Activated CD4-positive, alpha-beta memory T cell treated with anti-CD3 and anti-CD28 coated beads, Interleukin-2, amount 10 ng/mL, durations not matched to agents 7 days and 5 days (primary cell): ENCODE measurements around the gene GFRA1. TPM values are rescaled to one million over a fixed set of nuclear protein-coding genes. Genes with fewer than 3 reads are reported as not detected.

ENCODE experiments used
- CTCF ChIA-PET: fragments of 350-600 bp; sonication (Branson Sonifier 250); formaldehyde crosslinking; loops from one replicate; lab custom pipeline; 2021; ENCODE audit warnings: antibody characterized with exemption, inconsistent platforms; lab: Charles Lee
- POLR2A ChIA-PET: fragments of 350-600 bp; sonication (Branson Sonifier 250); formaldehyde crosslinking; loops from one replicate; lab custom pipeline; 2021; ENCODE audit warnings: antibody characterized with exemption; lab: Charles Lee
- DNase-seq: peaks from one replicate; pipeline ENCODE4 v3.0.0-alpha.2; 2020
- H3K27ac Mint-ChIP-seq: one replicate; pipeline ENCODE4 v1.8.0; 2021; ENCODE audit warnings: mild to moderate bottlenecking, mixed read lengths
- H3K27me3 Mint-ChIP-seq: one replicate; pipeline ENCODE4 v1.8.0; 2021; ENCODE audit warnings: mixed read lengths
- H3K36me3 Mint-ChIP-seq: one replicate; pipeline ENCODE4 v1.8.0; 2021; ENCODE audit warnings: low read depth, mixed read lengths
- H3K4me1 Mint-ChIP-seq: one replicate; pipeline ENCODE4 v1.8.0; 2021; ENCODE audit warnings: mixed read lengths
- H3K4me3 Mint-ChIP-seq: one replicate; pipeline ENCODE4 v1.8.0; 2021; ENCODE audit warnings: mild to moderate bottlenecking, mixed read lengths
- H3K9me3 Mint-ChIP-seq: one replicate; pipeline ENCODE4 v1.8.0; 2021; ENCODE audit warnings: mixed read lengths
- total RNA-seq, 2 experiments: library from RNA; stranded (reverse); gene quantifications; one replicate each; pipeline ENCODE4 v1.2.3, GENCODE V29; 2021

Gene GFRA1
- total RNA-seq, 2 experiments from 2014 or later = not detected

DNA sequence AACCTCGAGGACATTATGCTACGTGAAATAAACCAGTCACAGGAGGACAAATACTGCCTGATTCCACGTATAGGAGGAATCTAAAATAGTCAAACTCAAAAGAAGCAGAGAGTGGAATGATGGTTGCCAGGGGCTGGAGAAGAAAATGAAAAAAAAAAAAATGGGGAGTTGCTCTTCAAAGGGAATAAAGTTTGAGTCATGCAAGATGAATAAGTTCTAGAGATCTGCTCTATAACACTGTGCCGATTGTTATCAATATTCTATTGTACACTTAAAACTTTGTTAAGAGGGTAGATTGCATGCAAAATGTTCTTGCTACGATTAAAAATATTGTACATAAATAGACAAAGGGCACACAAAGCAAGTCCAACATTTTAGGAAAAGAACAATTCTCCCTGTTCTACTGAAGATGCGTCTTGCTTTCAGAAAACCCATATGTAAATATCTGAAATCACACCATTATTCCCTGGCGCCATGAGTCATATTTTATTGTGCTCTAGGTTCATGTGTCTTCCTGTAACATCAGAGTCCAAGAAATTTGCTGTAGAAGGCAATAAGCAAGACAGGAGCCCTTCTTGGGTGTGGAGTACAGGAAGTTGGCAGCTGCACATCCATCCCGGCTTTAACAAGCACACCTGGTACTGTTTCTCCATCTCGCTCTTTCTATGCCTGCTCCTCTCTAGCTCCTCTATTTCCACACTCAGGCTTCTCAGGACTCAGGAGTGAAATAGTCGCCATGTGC is 145.9 kb downstream of the GFRA1 start:
- no peaks in the 10 kb centered on the region for H3K4me1 Mint-ChIP-seq
- H3K27ac Mint-ChIP-seq = no peak overlapping the region
- H3K4me3 Mint-ChIP-seq = no peak overlapping the region
- no peaks in the 10 kb centered on the region for H3K36me3 Mint-ChIP-seq
- ChIA-PET POLR2A (no interaction called here), CTCF (no interaction called here)
- H3K27me3 Mint-ChIP-seq = no peaks in the 10 kb centered on the region
- H3K9me3 Mint-ChIP-seq = no peaks in the 10 kb centered on the region
- DNase-seq = no peak

DNA sequence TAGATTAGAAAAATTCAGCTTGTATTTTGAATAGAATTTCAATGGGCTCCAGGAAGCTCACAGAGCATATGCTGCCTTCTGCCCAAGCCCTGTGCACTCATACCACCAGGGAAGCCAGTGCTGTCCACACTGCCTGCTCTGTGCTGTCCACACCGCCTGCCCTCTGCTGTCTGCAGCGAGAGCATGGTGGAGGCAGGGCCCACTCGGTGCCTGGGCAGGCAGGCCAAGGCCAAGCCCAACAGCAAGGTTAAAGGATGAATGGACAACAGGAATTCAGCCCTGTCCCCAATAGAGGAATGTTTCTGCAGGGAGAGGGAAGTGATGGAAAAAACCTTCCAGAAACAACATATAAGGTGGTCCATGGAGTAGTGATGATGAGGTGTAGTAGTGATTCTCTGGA is 146.8 kb downstream of the GFRA1 start:
- Mint-ChIP-seq H3K4me3 (no peak overlapping the region), H3K27ac (no peak overlapping the region), H3K27me3 (no peaks in the 10 kb centered on the region), H3K36me3 (no peaks in the 10 kb centered on the region), H3K9me3 (no peaks in the 10 kb centered on the region), H3K4me1 (no peaks in the 10 kb centered on the region)
- ChIA-PET CTCF (no interaction called here), POLR2A (no interaction called here)
- no peak for DNase-seq

DNA sequence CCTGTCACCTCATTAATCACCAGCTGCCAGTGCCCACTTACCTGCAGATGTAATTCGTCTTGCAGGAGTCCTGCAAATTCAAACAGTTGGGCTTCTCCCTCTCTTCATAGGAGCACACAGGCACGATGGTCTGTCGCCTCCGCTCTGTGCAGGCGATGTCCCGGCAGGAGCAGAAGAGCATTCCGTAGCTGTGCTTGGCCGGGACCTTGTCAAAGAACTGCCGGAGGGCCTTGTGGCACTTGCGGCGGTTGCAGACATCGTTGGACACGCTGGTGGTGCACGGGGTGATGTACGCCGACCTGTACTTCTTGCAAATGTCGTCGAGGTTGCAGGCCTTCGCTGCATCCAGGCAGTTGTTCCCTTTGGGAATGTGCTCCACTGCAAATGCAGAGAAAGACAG is 147.8 kb downstream of the GFRA1 start:
- H3K9me3 Mint-ChIP-seq = no peaks in the 10 kb centered on the region
- H3K4me1 Mint-ChIP-seq = no peaks in the 10 kb centered on the region
- no peak for DNase-seq
- ChIA-PET CTCF (no interaction called here), POLR2A (no interaction called here)
- H3K27me3 Mint-ChIP-seq = no peaks in the 10 kb centered on the region
- H3K27ac Mint-ChIP-seq = no peak overlapping the region
- H3K4me3 Mint-ChIP-seq = no peak overlapping the region
- H3K36me3 Mint-ChIP-seq = no peaks in the 10 kb centered on the region

DNA sequence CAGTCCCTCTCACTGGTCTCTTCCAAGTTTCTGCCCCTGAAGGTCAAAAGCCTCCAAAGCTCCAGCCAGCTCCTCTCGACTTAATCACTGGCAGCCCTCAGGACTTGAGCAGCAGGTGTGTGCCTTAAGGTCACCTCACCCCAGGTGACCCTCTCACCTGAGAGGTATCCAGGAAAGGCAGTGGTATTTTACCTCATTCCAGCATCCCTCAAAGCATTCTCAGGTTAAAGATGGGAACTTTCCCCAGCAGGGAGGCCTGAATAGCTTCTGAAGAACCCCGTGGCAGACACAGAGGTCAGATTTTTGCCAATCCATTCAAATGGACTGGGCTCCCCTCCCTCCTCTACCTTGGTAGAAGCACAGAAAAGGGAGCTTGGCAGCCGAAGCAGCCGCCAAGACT is 148.2 kb downstream of the GFRA1 start:
- Mint-ChIP-seq H3K27ac (no peak overlapping the region), H3K27me3 (no peaks in the 10 kb centered on the region), H3K36me3 (no peaks in the 10 kb centered on the region), H3K4me1 (no peaks in the 10 kb centered on the region), H3K4me3 (no peak overlapping the region), H3K9me3 (no peaks in the 10 kb centered on the region)
- DNase-seq = no peak
- POLR2A ChIA-PET = no interaction called here
- CTCF ChIA-PET = no interaction called here

DNA sequence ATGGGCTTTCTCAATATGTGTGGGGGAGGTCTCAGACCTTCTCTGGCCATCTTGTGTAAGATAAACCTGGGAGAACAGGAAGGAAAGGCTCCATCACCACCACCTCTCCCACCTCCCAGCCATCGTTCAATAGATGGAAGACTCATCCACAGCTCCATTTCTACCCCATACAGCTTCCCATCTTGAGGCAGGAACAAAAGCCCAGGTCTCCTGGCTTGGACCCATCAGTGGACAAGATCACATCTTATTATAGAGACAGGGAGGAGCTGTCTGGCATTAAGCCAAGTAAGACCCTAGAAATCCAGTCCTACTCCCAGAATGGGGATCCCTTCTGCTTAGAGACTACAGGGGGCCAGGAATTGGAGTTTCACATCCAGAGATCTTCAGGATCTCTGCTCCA is 150.3 kb downstream of the GFRA1 start:
- DNase-seq = no peak
- Mint-ChIP-seq H3K4me1 (no peaks in the 10 kb centered on the region), H3K36me3 (no peaks in the 10 kb centered on the region), H3K4me3 (no peak overlapping the region), H3K9me3 (peaks cover 5% of the 10 kb centered on the region), H3K27ac (no peak overlapping the region), H3K27me3 (no peaks in the 10 kb centered on the region)
- ChIA-PET POLR2A (no interaction called here), CTCF (no interaction called here)

DNA sequence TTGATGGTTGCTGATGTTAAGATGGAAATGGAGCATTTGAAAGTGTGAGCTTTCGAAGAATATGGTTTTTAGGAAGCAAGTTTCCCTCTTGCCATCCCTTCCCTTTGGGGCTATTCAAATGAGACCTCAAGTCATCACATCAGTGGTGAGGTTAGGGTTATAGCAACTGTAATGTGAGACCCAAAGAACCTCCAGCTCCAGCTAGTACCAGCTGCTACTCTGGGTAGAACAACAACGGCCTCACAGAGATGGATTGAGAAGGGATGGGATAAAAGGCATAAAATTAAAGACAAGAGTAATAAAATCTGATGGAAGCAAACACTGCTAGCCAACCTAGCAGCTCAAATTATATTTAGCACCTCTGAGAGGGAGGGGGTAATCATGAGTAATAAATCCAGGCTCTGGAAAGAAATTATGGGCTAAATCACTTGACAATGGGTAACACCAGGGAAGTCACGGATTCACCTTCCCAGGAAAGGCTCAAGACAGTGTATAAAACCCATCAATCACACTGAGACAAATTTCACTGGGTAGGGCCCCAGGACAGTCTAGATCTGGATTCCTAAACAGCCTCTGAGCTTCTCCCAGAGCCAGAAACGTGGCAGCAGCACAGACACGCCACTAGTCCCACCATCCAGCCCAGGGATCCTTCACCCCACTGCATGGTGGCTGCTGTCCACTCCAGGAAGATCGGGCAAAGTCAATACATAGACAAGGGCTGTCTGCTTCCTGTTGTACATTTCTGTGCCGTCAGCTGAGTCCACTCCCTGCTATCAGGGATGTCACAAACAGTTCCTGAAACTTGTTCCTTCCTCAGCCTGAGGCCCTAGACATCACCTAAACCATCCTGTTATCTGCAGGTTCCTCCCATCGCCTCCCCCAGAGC is 151.1 kb downstream of the GFRA1 start:
- POLR2A ChIA-PET = no interaction called here
- Mint-ChIP-seq H3K4me3 (no peak overlapping the region), H3K36me3 (no peaks in the 10 kb centered on the region), H3K9me3 (peaks cover 5% of the 10 kb centered on the region), H3K27ac (no peak overlapping the region), H3K27me3 (no peaks in the 10 kb centered on the region), H3K4me1 (no peaks in the 10 kb centered on the region)
- no peak for DNase-seq
- CTCF ChIA-PET = no interaction called here

DNA sequence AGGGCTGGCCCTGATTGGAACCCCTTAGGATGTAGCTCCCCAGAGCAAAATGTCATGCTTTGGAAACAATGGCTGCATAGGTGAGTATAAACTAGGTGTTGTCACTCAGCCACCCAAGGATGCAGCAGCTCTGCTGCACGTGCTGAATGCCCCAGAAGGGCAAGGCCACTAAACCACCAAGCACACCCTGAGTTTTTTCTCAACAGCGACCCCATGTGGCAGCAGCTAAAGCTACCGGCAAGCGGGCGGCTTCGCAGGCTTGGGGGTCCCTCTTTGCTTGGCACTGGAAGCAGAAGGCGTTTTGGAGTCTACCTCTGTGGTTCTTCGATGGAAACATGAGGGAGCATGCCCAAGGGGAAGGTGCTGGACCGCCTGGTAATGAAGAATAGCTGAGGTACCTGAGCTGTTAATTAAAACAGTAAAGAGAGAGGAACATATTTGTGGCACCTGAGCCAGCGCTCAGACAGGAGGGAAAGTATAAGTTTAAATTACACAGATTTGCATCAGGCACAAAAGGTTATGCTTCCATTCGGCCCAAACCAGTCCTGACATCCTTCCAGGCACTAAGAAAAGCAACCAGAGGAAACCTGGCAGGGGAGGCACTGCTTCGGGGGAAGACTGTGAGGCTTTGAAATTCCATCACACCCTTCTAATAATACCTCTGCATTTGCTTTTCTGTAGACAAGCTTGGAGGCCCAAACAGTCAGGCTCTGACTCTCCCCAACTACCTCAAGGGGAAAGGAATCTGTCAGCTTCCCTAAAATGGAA is 152.1 kb downstream of the GFRA1 start:
- no peak for DNase-seq
- H3K27me3 Mint-ChIP-seq = no peaks in the 10 kb centered on the region
- no peak overlapping the region for H3K4me3 Mint-ChIP-seq
- no peaks in the 10 kb centered on the region for H3K36me3 Mint-ChIP-seq
- no peaks in the 10 kb centered on the region for H3K4me1 Mint-ChIP-seq
- ChIA-PET POLR2A (no interaction called here), CTCF (no interaction called here)
- no peak overlapping the region for H3K27ac Mint-ChIP-seq
- H3K9me3 Mint-ChIP-seq = peaks cover 5% of the 10 kb centered on the region

DNA sequence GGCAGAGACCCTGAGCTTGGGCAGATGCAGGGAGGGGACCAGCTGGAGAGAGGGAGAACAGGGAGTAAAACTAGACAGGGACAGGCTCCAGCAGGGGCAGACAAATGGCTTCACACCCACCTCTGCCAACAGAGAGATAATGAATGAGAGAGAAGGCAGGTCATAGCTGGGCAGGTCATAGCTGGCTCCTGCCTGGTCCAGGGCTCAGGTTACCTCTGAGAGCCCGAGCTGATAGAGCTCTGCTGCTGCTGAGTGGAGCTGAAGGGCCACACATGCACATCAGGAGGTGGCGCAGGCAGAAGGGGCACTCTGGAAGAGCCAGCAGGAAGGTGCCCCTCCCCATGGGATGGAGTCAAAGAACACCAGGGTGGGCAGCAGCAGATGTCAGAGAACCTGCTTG is 154.2 kb downstream of the GFRA1 start:
- no peak overlapping the region for H3K27ac Mint-ChIP-seq
- ChIA-PET CTCF (no interaction called here), POLR2A (no interaction called here)
- H3K4me3 Mint-ChIP-seq = no peak overlapping the region
- H3K27me3 Mint-ChIP-seq = no peaks in the 10 kb centered on the region
- H3K9me3 Mint-ChIP-seq = peaks cover 5% of the 10 kb centered on the region
- no peaks in the 10 kb centered on the region for H3K4me1 Mint-ChIP-seq
- DNase-seq = no peak
- H3K36me3 Mint-ChIP-seq = no peaks in the 10 kb centered on the region

DNA sequence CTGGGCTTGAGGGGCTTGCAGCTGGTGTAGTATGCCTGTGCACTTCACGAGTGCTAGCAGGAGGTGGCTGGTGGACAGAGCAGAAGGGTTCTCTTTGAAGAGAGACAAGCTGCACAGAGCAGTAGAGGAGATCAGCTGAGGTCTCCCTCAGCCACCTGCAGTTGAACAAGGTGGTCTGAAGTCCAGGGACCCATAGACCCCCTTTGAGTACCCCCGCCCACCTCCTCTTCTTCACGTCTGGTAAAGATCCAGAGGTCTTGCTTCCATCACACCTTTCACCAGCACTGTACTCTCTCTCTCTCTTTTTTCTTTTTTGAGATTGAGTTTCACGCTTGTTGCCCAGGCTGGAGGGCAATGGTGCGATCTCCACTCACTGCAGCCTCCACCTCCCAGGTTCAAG is 157.2 kb downstream of the GFRA1 start:
- Mint-ChIP-seq H3K36me3 (no peaks in the 10 kb centered on the region), H3K4me1 (no peaks in the 10 kb centered on the region), H3K9me3 (peaks cover 5% of the 10 kb centered on the region), H3K4me3 (no peak overlapping the region), H3K27ac (no peak overlapping the region), H3K27me3 (no peaks in the 10 kb centered on the region)
- POLR2A ChIA-PET = no interaction called here
- CTCF ChIA-PET = no interaction called here
- DNase-seq = no peak

DNA sequence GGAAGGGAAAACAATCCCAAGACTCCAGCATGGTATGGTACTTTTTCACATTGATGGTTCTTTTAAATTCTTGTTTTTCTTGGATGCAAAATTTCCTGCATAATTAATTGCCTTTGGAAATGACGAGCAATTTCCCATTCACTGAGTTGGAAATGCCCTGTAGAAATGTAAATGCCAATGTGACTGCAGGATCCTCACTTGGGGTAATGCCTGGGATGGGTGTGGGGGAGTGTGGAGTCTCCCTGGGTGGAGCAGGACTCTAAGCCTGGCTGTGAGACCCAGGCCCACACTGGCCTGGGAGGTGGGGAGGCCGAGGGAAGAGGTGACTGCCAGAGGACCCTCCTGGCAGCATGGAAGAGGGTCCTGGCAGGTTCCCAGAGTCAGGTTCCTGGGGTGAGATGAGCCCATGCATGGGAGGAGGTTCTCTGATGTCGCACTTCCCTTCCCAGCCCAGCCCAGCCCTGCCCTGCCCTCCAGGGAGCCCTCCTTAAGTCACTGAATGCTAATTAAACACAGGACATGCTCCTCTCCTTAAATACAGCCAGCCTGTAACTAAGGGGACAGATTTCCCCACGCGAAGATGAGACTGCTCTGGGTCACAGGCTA is 157.9 kb downstream of the GFRA1 start:
- Mint-ChIP-seq H3K36me3 (no peaks in the 10 kb centered on the region), H3K27me3 (no peaks in the 10 kb centered on the region)

DNA sequence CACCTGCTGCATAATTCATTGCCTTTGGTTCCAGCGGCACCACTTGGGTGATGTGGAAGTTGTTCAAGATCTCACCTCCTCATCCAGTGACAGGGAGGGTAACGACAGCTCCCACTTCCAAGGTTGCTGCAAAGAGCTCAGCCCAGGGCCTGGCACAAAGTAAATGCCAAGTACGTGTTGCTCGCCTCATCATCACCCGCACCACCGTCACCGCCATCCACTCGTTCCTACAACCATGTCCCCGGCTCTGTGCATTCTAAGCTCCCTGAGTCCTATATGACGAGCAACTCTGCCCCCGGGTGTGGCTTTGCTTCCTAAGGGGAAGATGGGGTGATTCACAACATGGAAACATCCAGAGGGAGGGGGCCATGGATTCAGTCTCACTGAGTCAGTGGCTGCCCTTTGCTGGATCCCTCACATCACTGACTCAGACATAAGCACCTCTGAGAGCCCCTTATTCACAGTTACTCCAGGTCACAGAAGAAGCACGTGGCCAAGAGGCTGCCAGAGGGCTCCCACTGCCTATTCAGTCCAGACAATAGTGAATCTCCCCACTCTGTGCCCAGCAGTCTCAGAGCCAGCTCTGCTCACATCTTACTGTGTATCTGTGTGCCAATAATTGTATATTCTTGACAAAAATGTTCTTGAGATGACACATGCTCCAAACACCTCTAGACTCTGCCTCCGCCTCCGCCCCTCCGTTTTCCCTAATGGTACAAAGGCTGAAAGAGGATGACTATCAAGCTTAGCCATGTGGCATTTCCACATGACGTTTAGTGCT is 159.1 kb downstream of the GFRA1 start:
- H3K9me3 Mint-ChIP-seq = peaks cover 5% of the 10 kb centered on the region
- H3K4me3 Mint-ChIP-seq = no peak overlapping the region
- H3K4me1 Mint-ChIP-seq = no peaks in the 10 kb centered on the region
- H3K36me3 Mint-ChIP-seq = no peaks in the 10 kb centered on the region
- POLR2A ChIA-PET = no interaction called here
- CTCF ChIA-PET = no interaction called here
- no peaks in the 10 kb centered on the region for H3K27me3 Mint-ChIP-seq
- no peak for DNase-seq
- no peak overlapping the region for H3K27ac Mint-ChIP-seq

More for the DNA sequence above, 157.9 kb downstream of the GFRA1 start:
- CTCF ChIA-PET = no interaction called here
- Mint-ChIP-seq H3K9me3 (peaks cover 5% of the 10 kb centered on the region), H3K4me3 (no peak overlapping the region), H3K27ac (no peak overlapping the region), H3K4me1 (no peaks in the 10 kb centered on the region)
- DNase-seq = no peak
- POLR2A ChIA-PET = no interaction called here
